BE2C (cell line): Measurements from ENCODE around the gene RSPRY1. TPM values are rescaled to one million over a fixed set of nuclear protein-coding genes. Genes with fewer than 3 reads are reported as not detected.

Experiments
- DNase-seq: peaks from one replicate; pipeline ENCODE4 v3.0.0-alpha.2; 2020
- H3K27me3 ChIP-seq: fragments of 250-450 bp; sonication (Bioruptor Pico); 2 replicates; pipeline ENCODE4 v1.5.1; 2020; ENCODE audit warnings: mild to moderate bottlenecking
- H3K36me3 ChIP-seq: fragments of 250-450 bp; sonication (Bioruptor Pico); 2 replicates; pipeline ENCODE4 v1.5.1; 2020; ENCODE audit warnings: mild to moderate bottlenecking
- H3K4me1 ChIP-seq: fragments of 250-450 bp; sonication (Bioruptor Pico); 2 replicates; pipeline ENCODE4 v1.5.1; 2020
- H3K4me3 ChIP-seq: 2 replicates; pipeline ENCODE4 v1.5.1; 2011; ENCODE audit warnings: low read depth, low read length
- H3K9me3 ChIP-seq: fragments of 250-450 bp; sonication (Bioruptor Pico); 2 replicates; pipeline ENCODE4 v1.5.1; 2020
- polyA plus RNA-seq: library from polyadenylated mRNA; unstranded; fragments of >200 nt; gene quantifications from one replicate; pipeline ENCODE4 v1.2.1, GENCODE V29; 2012; ENCODE audit warnings: low read depth, missing spikeins; ENCODE audit not compliant: insufficient read length, insufficient read depth
- TF ChIP-seq, protein P1 (sequence below): IDR thresholded peaks from 2 replicates; pipeline ENCODE4 v1.5.1; 2012; ENCODE audit warnings: mild to moderate bottlenecking, low read depth, low read length

The RSPRY1 gene
- 71.1 TPM for polyA plus RNA-seq

DNA sequence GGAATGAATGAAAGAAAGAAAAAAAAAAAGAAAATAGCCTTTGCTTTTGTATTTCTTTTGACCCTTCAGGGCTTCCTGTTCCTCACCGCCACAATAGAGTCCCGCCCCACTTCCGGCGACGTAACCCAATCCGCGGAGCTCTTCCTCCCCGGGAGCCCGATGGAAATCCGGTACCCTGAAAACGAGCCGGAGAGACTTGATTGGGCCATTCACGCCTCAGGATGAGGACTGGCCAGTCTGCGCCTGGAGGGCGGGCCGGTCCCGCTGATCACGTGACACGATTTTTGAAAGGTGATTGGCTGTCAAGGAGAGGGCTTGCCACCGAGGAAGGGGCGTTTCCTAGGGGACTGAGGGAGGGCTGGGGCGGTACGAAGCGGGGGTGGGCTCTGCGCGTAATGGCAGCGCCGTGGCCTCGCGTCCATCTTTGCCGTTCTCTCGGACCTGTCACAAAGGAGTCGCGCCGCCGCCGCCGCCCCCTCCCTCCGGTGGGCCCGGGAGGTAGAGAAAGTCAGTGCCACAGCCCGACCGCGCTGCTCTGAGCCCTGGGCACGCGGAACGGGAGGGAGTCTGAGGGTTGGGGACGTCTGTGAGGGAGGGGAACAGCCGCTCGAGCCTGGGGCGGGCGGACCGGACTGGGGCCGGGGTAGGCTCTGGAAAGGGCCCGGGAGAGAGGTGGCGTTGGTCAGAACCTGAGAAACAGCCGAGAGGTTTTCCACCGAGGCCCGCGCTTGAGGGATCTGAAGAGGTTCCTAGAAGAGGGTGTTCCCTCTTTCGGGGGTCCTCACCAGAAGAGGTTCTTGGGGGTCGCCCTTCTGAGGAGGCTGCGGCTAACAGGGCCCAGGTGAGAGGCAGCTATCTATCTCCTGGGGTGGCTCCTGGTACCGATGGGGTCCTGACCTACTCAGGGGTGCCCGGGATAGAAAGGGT, at the start of gene RSPRY1, which contains the start of gene PSME3IP1:
RSPRY1 (plus strand) TSS at position 385 of the 927 bp plus-strand sequence. CDS start 18,330 bp downstream, outside the sequence.
PSME3IP1 (minus strand) TSS at position 95 of the 927 bp plus-strand sequence. CDS start 12,185 bp downstream, outside the sequence.
- TF ChIP-seq, protein P1, sequence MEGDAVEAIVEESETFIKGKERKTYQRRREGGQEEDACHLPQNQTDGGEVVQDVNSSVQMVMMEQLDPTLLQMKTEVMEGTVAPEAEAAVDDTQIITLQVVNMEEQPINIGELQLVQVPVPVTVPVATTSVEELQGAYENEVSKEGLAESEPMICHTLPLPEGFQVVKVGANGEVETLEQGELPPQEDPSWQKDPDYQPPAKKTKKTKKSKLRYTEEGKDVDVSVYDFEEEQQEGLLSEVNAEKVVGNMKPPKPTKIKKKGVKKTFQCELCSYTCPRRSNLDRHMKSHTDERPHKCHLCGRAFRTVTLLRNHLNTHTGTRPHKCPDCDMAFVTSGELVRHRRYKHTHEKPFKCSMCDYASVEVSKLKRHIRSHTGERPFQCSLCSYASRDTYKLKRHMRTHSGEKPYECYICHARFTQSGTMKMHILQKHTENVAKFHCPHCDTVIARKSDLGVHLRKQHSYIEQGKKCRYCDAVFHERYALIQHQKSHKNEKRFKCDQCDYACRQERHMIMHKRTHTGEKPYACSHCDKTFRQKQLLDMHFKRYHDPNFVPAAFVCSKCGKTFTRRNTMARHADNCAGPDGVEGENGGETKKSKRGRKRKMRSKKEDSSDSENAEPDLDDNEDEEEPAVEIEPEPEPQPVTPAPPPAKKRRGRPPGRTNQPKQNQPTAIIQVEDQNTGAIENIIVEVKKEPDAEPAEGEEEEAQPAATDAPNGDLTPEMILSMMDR = no peak
- Histone ChIP-seq H3K9me3 (no peaks in the 10 kb centered on the region), H3K27me3 (no peaks in the 10 kb centered on the region), H3K36me3 (no peaks in the 10 kb centered on the region), H3K4me3 (peak within 1 kb of the TSS; percentile 98), H3K4me1 (peaks cover 3% of the 10 kb centered on the region; the same call in 1 of the 2 replicates)
- peak; percentile 99 for DNase-seq

- Histone ChIP-seq H3K27me3 (no peaks in the 10 kb centered on the region), H3K4me1 (no peaks in the 10 kb centered on the region)
Measured at GRCh38 chr16:57137043-57137442, 49.1 kb upstream of the RSPRY1 start.

DNA sequence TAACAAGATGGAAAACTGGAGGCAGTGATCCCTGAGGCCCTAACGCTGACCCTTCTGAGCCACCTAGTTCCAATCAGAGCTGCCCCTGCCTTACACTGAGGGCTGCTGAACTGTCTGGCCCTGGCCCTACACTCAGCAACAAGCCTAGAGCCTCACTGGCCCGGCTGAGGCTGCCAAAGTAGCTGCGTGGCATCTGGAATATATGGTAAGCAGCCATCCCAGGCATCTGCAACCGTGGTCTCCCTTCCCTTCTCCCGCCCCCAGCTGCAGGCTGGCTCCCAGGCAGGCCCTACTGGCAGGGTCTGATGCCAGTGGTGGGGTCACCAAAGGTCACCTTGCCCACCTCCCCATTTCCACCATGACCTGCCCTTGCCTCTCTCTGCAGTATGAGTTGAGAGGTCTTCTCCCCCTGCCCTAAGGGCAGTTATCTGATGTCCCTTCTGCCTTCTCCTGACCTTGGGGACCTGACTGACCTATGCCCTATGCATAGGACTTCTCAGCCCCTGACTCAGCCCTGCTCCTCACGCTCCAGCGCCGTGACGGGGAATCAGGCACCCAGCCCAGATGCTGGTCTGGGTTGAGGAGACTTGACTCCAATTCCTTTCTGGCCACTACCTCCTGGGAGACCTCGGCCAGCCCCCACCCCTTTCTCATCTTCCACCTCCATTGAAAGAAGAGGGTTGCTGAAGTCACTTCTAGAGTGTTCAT, 48.4 kb upstream of the RSPRY1 start:
- H3K36me3 ChIP-seq = no peaks in the 10 kb centered on the region
- H3K27me3 ChIP-seq = no peaks in the 10 kb centered on the region
- no peaks in the 10 kb centered on the region for H3K9me3 ChIP-seq
- TF ChIP-seq, protein P1 = no peak
- H3K4me3 ChIP-seq = no peak overlapping the region
- H3K4me1 ChIP-seq = no peaks in the 10 kb centered on the region
- no peak for DNase-seq

More at GRCh38 chr16:57137043-57137442, 49.1 kb upstream of the RSPRY1 start:
- Histone ChIP-seq H3K36me3 (no peaks in the 10 kb centered on the region), H3K9me3 (no peaks in the 10 kb centered on the region), H3K4me3 (no peak overlapping the region)
- TF ChIP-seq, protein P1 = no peak
- DNase-seq = no peak

- H3K4me1 ChIP-seq = no peaks in the 10 kb centered on the region
- H3K27me3 ChIP-seq = no peaks in the 10 kb centered on the region
- H3K4me3 ChIP-seq = no peak overlapping the region
- H3K9me3 ChIP-seq = no peaks in the 10 kb centered on the region
- TF ChIP-seq, protein P1 = no peak
- DNase-seq = no peak
- no peaks in the 10 kb centered on the region for H3K36me3 ChIP-seq
Measured at GRCh38 chr16:57138281-57138935, 47.7 kb upstream of the RSPRY1 start.

DNA sequence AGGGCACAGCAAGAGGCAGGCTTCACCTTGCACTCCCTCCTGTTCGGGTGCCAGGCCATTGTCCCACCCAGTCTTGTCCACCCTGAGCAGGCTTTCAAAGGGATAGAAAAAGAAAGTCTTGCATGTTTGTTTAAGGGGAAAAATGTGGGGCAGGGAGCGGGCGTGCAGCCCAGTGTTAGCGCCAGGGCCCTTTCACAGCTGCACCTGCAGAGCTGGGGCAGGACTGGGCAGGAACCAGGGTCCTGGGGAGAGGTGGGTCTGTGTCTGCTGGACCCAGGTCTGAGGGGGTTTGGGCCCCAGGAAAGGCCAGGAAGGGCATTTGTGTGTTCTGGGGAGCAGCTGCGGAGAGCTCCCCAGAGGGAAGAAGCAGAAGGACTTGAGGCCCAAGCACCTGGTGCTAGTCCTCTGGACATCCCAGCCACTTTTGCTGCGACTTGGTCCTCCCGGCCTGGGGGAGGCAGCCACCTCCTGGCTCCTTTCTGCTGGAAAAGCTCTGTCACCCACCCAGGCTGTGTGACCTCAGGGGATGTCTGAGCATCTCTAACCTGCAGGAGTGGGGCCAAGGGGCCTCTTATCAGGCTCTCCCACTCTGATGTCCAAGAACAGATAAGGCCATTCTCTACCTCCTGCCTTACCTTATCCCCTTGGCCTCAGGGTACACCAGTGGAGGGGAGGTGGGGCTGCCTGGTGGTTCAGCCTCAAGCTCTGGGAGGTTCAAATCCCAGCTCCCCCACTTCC, 45.0 kb upstream of the RSPRY1 start:
- no peak for DNase-seq
- no peaks in the 10 kb centered on the region for H3K9me3 ChIP-seq
- TF ChIP-seq, protein P1 = no peak
- H3K4me1 ChIP-seq = no peaks in the 10 kb centered on the region
- H3K27me3 ChIP-seq = no peaks in the 10 kb centered on the region
- no peak overlapping the region for H3K4me3 ChIP-seq
- H3K36me3 ChIP-seq = no peaks in the 10 kb centered on the region
